Esophagus squamous epithelium (tissue), 5 donors: ENCODE results near the gene ZWILCH. TPM values are rescaled to one million over a fixed set of nuclear protein-coding genes. Genes with fewer than 3 reads are reported as not detected.

Source experiments
- DNase-seq: peaks from one replicate; lab custom pipeline; 2025; lab: John Stamatoyannopoulos, UW
- H3K27ac ChIP-seq, 4 donors: fragments of 200-600 bp; sonication (generic); one replicate each; pipeline ENCODE4 v1.5.1; 2016 to 2019; ENCODE audit warnings: mild to moderate bottlenecking in 1 of 4
- H3K27me3 ChIP-seq, 4 donors: fragments of 200-600 bp; sonication (generic); 1 replicate in 3 of 4; 2 replicates in 1 of 4; pipeline versions ENCODE4 v1.5.1 to v1.6.0; 2017 to 2021; ENCODE audit warnings: antibody characterized with exemption in 1 of 4
- H3K36me3 ChIP-seq, 3 donors: fragments of 200-600 bp; sonication (generic); one replicate each; pipeline ENCODE4 v1.5.1; 2016 to 2019
- H3K4me1 ChIP-seq, 3 donors: fragments of 200-600 bp; sonication (generic); one replicate each; pipeline ENCODE4 v1.5.1; 2017 to 2019
- H3K4me3 ChIP-seq, 4 donors: fragments of 200-600 bp; sonication (generic); 1 replicate in 3 of 4; 2 replicates in 1 of 4; pipeline ENCODE4 v1.5.1; 2016 to 2019; ENCODE audit warnings: mild to moderate bottlenecking in 2 of 4, moderate library complexity in 1 of 4
- H3K9me3 ChIP-seq, 3 donors: fragments of 200-600 bp; sonication (generic); one replicate each; pipeline ENCODE4 v1.5.1; 2016 to 2019
- CTCF ChIP-seq, 6 experiments: fragments of 450-650 bp in 4 of 6; fragments of 200-600 bp in 2 of 6; sonication (generic) in 2 of 6; IDR thresholded peaks; one replicate each; pipeline ENCODE4 v1.5.1; 2016 to 2019; ENCODE audit warnings: antibody characterized with exemption in 6 of 6, mild to moderate bottlenecking in 4 of 6, moderate library complexity in 4 of 6
- POLR2A ChIP-seq, 4 donors: fragments of 450-650 bp; IDR thresholded peaks; one replicate each; pipeline ENCODE4 v1.6.1; 2017; ENCODE audit warnings: antibody characterized with exemption in 4 of 4, mild to moderate bottlenecking in 4 of 4, moderate library complexity in 3 of 4
- WGBS, 2 donors: methylation state at CpG; one replicate each; pipeline ENCODE4 v1.1.5; 2018; 5-methylcytosine and 5-hydroxymethylcytosine counted together
- intact Hi-C: fragments of 100-400 bp; cut with DNase I; formaldehyde crosslinking; loops from one replicate; pipeline ENCODE4 v1.15.0; 2022
- total RNA-seq, 4 donors: library from RNA; depleted of rRNA; stranded (reverse); fragments of >200 nt; gene quantifications; one replicate each; pipeline ENCODE4 v1.1.0, GENCODE V29; 2016
- donor health status: DM: yes; HTN: yes; CAD: no.

The ZWILCH gene
- total RNA-seq, 4 donors from 2014 or later = 4.5 to 21.2 (median 11.4) TPM

GRCh38 chr15:66545255-66545654 lies 40.1 kb downstream of the ZWILCH start:
- WGBS, 2 donors = 88 to 100% methylated on average over 1 of the region's 1 CpG
- no peak overlapping the region for H3K4me3 ChIP-seq

GRCh38 chr15:66555685-66556084 lies 50.6 kb downstream of the ZWILCH start:
- Histone ChIP-seq H3K9me3 (no peaks in the 10 kb centered on the region), H3K4me1 (no peaks in the 10 kb centered on the region), H3K36me3 (no peaks in the 10 kb centered on the region), H3K27me3 (no peaks in the 10 kb centered on the region), H3K4me3 (no peak overlapping the region), H3K27ac (no peak overlapping the region)
- no peak for DNase-seq
- TF ChIP-seq CTCF (IDR thresholded peaks at IDR 0.05) (no peak), POLR2A (IDR thresholded peaks at IDR 0.05) (no peak)
- intact Hi-C loops = no loop called here

More at GRCh38 chr15:66545255-66545654, 40.1 kb downstream of the ZWILCH start:
- Histone ChIP-seq H3K9me3 (no peaks in the 10 kb centered on the region), H3K4me1 (no peaks in the 10 kb centered on the region), H3K27ac (no peak overlapping the region), H3K36me3 (peaks cover 0 to 37% (median 0%) of the 10 kb centered on the region in 3 donors), H3K27me3 (no peaks in the 10 kb centered on the region)
- TF ChIP-seq CTCF (IDR thresholded peaks at IDR 0.05) = no peak
- no peak for TF ChIP-seq POLR2A (IDR thresholded peaks at IDR 0.05)
- intact Hi-C loops = no loop called here
- DNase-seq = no peak

GRCh38 chr15:66558271-66558670 lies 53.1 kb downstream of the ZWILCH start:
- Histone ChIP-seq H3K4me1 (no peaks in the 10 kb centered on the region), H3K36me3 (no peaks in the 10 kb centered on the region), H3K27ac (no peak overlapping the region), H3K27me3 (no peaks in the 10 kb centered on the region), H3K9me3 (no peaks in the 10 kb centered on the region), H3K4me3 (no peak overlapping the region)
- intact Hi-C loops = no loop called here
- no peak for TF ChIP-seq CTCF (IDR thresholded peaks at IDR 0.05)
- TF ChIP-seq POLR2A (IDR thresholded peaks at IDR 0.05) = no peak
- WGBS, 2 donors = 88 to 98% methylated on average over 6 of the region's 6 CpGs
- no peak for DNase-seq

GRCh38 chr15:66560856-66561525 lies 55.9 kb downstream of the ZWILCH start:
- no peaks in the 10 kb centered on the region for H3K36me3 ChIP-seq
- no peak overlapping the region for H3K4me3 ChIP-seq
- TF ChIP-seq POLR2A (IDR thresholded peaks at IDR 0.05) (no peak), CTCF (IDR thresholded peaks at IDR 0.05) (no peak)
- intact Hi-C loops = no loop called here
- no peaks in the 10 kb centered on the region for H3K4me1 ChIP-seq
- WGBS, 2 donors = 87 to 95% methylated on average over 6 to 16 of the region's 18 CpGs
- no peaks in the 10 kb centered on the region for H3K27me3 ChIP-seq
- H3K9me3 ChIP-seq = no peaks in the 10 kb centered on the region
- H3K27ac ChIP-seq = no peak overlapping the region
- DNase-seq = no peak

- DNase-seq = no peak
- Histone ChIP-seq H3K9me3 (no peaks in the 10 kb centered on the region), H3K4me1 (peaks cover 0 to 6% (median 2%) of the 10 kb centered on the region in 3 donors), H3K27ac (no peak overlapping the region), H3K27me3 (no peaks in the 10 kb centered on the region), H3K36me3 (no peaks in the 10 kb centered on the region), H3K4me3 (no peak overlapping the region)
- 72 to 82% methylated on average over 3 to 4 of the region's 4 CpGs for WGBS, 2 donors
- TF ChIP-seq CTCF (IDR thresholded peaks at IDR 0.05) (no peak), POLR2A (IDR thresholded peaks at IDR 0.05) (no peak)
- intact Hi-C loops = no loop called here
These were observed 58.0 kb downstream of the ZWILCH start for GRCh38 chr15:66563126-66563525.
